Stimulated activated CD4-positive, alpha-beta T cell treated with anti-CD3 and anti-CD28 coated beads, Interleukin-1b, Interleukin-23, amount 100 ng/mL, for 4 hours (primary cell): ENCODE results near the gene HPCAL1.

ENCODE experiments used
- DNase-seq, 2 donors: peaks; one replicate each; pipeline ENCODE4 v3.0.0-alpha.2; 2020; ENCODE audit warnings: low read depth in 2 of 2

The HPCAL1 gene

GRCh38 chr2:10337449-10338269 lies 35.0 kb downstream of the HPCAL1 start:
- DNase-seq = no peak

DNA sequence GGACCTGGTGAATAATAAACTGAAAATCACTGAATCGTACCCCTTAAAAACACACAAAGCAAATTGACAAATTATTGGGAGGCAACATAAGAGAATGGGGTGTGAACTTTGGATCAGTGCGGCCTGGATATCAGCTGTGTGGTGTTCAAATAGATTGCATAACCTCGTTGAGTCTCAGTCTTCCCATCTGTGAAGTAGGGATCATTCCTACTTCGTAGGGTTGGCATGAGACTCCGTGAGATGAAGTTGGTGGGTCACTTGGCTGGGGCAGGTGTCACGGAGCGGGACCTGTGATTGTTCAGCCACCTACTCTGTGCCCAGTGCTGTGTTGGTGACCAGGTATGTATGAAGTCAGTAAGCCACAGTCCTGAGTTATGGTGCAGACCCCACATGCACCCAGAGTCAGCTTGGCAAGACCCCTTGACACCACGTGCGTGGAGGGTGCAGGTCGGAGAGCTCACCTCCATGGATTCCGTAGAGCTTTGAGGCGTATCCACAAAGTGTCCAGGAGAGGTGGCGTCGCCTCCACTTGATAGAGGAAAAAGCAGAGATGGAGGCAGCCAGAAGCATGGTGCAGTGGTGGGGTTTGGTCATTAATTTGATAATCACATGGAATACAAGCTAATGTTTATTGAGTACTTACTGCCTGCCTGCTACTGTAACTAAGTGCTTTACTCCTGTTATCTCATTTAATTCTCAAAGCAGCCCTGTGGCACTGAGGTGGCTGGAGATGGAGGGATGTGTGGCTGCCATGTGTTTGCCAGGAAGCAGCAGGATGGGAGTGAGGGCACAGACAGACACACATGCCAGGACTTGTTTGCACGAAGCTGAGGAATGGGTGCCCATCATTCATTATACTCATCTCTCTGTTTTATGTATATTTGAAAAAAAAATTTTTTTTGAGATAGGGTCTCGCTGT lies 35.8 kb downstream of the HPCAL1 start:
- DNase-seq = no peak

GRCh38 chr2:10339647-10340592 lies 37.2 kb downstream of the HPCAL1 start:
- no peak for DNase-seq

DNA sequence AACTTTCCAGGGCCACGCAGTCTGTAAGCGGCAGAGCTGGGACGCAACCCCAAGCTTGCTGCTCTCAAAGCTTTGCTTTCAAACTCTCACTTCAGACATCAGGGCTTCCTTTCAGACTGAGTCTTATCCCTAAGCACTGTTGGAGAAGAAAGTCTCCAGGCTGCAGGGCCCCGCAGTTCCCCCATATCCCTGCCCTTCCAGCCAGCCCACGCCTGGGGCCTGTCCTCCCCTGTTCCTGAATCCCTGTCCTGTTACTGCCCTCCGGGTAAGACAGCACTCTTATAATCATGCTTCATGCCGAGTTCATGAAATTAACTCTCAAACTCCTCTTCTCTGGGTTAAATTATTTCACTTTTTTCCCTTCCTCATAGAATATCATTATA lies 37.9 kb downstream of the HPCAL1 start:
- no peak for DNase-seq

DNA sequence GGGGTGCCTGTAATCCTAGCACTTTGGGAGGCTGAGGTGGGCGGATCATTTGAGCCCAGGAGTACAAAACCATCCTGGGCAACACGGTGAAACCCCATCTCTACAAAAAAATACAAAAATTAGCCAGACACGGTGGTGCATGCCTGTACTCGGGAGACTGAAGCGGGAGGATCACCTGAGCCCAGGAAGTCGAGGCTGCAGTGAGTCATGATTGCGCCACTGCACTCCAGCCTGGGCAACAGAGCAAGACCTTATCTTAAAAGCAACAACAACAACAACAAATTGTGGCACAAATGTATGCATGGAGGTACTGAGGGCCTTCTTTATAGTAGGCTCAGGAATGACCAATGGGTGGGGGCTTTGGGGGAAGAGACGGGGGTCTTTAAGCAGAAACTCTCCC lies 38.5 kb downstream of the HPCAL1 start:
- DNase-seq = no peak

- no peak for DNase-seq
Observed at GRCh38 chr2:10342245-10342951, 39.7 kb downstream of the HPCAL1 start.

DNA sequence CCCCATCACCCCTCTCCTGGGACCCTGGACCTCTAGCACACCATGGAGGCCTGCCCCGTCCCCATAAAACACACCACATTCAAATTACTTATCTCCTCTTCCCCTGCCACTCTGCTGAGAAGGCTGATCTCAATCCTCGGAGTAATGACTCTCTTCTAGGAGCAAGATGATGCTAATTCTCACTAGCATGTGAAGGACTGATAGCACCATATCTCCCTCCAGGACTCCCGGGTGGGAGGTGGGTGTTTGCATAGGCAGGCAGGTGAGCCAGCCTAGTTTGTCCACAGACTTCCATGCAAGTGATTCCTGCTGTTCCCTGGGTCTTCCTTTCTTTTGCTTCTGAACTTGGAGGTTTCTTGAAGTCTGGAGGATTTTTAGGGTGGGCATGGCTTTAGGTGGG lies 40.5 kb downstream of the HPCAL1 start:
- DNase-seq = no peak

DNA sequence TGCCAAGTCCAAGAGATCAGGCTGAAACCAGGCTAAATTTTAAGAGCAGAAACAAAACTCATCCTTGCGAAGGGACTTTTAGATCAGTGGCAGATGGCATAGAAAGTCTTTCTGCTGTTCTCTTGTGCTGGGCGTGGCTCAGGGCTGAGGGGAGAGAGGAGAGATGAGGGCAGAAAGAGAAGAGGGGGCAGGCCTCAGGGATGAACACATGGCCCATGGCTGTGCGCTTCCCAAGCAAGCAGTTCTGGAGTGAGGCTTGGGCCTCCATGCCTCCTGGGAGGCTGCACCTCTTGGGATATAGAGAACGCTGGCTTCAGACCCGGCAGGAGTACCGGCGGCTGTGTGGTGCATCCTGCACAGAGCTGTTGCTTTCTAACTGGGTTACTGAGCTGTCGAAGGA lies 41.0 kb downstream of the HPCAL1 start:
- no peak for DNase-seq

DNA sequence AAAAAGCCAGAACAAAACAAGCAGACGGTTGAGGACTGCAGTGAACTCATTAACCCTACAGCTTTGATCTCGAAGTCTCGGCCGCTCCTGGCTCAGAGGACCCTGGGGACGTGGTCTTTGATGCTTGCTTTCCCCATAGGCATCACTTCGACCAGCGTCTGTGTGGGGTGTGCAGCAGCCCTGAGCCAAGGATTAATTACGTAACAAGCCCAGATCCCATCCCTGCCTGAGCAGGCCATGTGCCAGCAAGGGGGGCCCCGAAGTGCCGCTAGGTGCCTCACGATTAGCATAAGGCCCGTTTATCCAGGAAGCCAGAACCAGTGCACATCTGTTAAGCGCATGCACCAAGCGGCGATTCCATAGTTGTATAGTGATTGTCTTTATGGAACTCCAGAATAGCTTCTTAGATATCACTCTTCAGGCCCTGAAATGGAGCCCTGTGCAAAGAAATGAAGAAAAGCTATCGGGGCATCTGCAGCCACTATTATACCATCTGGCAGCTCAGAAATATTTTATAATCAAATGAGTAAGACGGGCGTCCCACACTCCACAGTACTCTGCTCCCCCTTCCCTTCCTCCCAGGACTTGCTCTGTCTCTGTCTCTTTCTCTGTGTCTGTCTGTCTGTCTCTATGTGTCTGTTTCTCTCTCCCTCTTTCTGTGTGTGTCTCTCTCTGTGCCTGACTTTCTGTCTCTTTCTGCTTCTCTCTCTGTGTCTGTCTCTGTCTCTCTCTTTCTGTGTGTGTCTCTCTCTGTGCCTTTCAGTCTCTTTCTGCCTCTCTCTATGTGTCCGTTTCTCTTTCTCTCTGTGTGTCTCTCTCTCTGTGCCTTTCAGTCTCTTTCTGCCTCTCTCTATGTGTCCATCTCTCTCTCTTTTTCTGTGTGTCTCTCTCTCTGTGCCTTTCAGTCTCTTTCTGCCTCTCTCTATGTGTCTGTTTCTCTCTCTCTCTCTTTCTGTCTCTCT lies 41.7 kb downstream of the HPCAL1 start:
- DNase-seq = no peak

DNA sequence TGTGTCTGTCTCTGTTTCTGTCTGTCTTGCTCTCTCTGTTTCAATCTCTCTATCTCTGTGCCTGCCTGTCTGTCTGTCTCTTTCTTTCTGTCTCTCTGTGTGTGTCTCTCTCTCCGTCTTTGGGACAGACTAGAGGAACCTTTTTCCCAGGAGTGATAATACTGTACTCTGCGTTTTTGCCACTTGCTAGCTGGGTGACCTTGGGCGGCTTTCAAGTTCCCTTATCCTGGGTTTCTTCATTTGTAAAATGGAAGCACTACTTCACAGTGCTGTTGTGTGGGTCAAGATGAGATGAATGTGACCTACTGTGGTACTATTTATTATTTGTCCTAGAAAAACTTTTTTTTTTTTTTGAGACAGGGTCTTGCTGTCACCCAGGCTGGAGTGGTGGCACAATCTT lies 42.4 kb downstream of the HPCAL1 start:
- no peak for DNase-seq

DNA sequence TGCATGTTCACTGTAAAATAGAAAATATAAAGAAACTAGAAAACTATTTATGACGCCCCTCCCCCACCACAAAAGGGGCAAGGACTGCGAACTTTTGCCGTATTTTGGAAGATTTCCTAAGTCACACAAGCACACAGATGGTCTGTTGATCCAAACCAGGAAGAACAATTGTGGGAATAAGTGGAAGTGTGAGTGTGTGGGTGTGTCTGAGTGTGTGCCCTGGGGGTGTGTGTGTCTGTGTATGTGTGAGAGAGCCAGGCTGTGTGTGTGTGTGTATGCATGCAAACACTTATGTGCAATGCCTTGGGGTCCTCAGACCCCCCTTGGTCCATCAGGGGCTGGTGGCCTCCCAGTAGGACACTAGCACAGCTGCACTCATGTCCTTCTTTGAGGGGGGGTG lies 43.1 kb downstream of the HPCAL1 start:
- no peak for DNase-seq

GRCh38 chr2:10346929-10347561 lies 44.3 kb downstream of the HPCAL1 start:
- DNase-seq = no peak

GRCh38 chr2:10347562-10347948 lies 44.9 kb downstream of the HPCAL1 start:
- DNase-seq = no peak

DNA sequence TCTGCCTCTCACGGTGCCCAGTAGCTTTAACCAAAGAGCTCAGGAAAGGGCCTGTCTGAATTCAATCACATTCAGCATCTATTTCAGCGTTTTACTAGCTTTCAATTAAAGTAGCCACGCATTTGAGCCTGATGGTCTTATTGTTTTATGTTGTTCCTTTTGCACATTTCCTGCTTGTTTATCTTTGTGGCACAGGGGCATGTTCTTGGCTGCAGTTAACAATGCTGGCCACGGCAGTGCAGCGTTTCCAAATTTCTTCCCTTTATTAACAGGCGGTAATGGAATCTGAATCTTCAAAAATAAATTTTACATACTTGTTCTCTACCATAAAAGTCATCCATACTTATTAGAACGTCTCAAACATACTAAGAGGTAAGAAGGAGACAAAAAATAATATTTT lies 46.2 kb downstream of the HPCAL1 start:
- DNase-seq = no peak

GRCh38 chr2:10350761-10351160 lies 48.1 kb downstream of the HPCAL1 start:
- no peak for DNase-seq

- DNase-seq = no peak
Observed at GRCh38 chr2:10352361-10352760, 49.7 kb downstream of the HPCAL1 start.

DNA sequence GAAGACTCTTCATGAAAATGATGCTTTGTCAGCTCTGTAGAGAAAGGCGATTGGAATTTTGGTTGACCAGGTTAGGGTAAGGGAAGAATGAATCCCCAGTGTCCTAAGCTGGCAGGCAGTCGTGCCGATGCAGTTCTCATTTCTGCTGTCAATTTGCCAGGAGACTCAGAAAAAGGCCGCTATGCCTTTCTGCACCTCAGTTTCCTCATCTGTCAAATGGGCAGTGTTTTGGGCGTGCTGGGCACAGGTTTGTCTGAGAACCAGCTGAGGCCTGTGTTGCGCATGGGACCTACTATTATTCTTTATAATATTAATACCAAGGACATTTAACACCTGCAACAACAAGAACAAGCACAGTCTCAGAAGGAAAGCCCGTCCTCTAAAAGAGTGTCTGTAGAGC lies 50.3 kb downstream of the HPCAL1 start:
- DNase-seq = no peak

GRCh38 chr2:10353931-10354330 lies 51.2 kb downstream of the HPCAL1 start:
- no peak for DNase-seq

DNA sequence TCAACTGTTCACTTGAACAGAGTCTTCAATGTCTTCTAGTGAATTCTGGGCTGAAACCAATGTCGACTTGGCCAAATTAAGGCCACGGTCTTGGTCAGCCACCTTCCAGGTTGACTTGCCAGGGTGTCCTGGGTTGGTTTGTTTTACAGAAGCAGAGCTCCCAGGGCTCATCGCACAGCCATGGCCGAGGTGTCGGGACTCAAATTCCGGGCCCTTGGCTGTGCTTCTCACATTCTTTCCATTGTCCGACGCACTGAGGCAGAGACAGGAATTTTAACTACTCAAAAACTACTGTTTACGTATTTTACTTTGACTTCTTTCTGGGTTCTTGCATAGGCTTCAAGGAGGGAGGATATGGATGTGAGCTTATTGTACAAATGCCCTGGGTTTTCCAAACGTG lies 51.7 kb downstream of the HPCAL1 start:
- DNase-seq = no peak
